Measurements from ENCODE around the gene ARSI. TPM values are rescaled to one million over a fixed set of nuclear protein-coding genes. Genes with fewer than 3 reads are reported as not detected.
A peak's percentile ranks its signal among the peaks of the same experiment; 100 is the strongest.

ARSI gene
- total RNA-seq, 1 donor from 2014 or later: 0.51 TPM

GRCh38 chr5:150247726-150248125 lies 55.0 kb downstream of the ARSI start:
- H3K27ac Mint-ChIP-seq (ENCODE audit: unreplicated experiment): no peak overlapping the region
- H3K4me1 Mint-ChIP-seq: peaks cover 26% of the 10 kb centered on the region
- H3K36me3 Mint-ChIP-seq (ENCODE audit: low read depth): no peaks in the 10 kb centered on the region
- H3K27me3 Mint-ChIP-seq (ENCODE audit: low read depth): peaks cover 21% of the 10 kb centered on the region
- H3K4me3 Mint-ChIP-seq: no peak overlapping the region
- no peak for TF ChIP-seq CTCF (conservative IDR thresholded peaks at IDR 0.05)
- no peak for DNase-seq (ENCODE audit: low read depth, low spot score)
- H3K9me3 Mint-ChIP-seq: no peaks in the 10 kb centered on the region

GRCh38 chr5:150246835-150247234 lies 55.9 kb downstream of the ARSI start:
- H3K4me3 Mint-ChIP-seq: no peak overlapping the region
- H3K4me1 Mint-ChIP-seq: peaks cover 30% of the 10 kb centered on the region
- no peaks in the 10 kb centered on the region for H3K36me3 Mint-ChIP-seq (ENCODE audit: low read depth)
- H3K9me3 Mint-ChIP-seq: no peaks in the 10 kb centered on the region
- no peak for DNase-seq (ENCODE audit: low read depth, low spot score)
- no peak for TF ChIP-seq CTCF (conservative IDR thresholded peaks at IDR 0.05)
- peak overlapping the region; percentile 68 for H3K27ac Mint-ChIP-seq (ENCODE audit: unreplicated experiment)
- H3K27me3 Mint-ChIP-seq (ENCODE audit: low read depth): peaks cover 20% of the 10 kb centered on the region

- no peak for TF ChIP-seq CTCF (conservative IDR thresholded peaks at IDR 0.05)
Observed at GRCh38 chr5:150246429-150246828, 56.3 kb downstream of the ARSI start.

More at GRCh38 chr5:150246429-150246828, 56.3 kb downstream of the ARSI start:
- Mint-ChIP-seq H3K4me1 (peaks cover 32% of the 10 kb centered on the region), H3K36me3 (ENCODE audit: low read depth) (no peaks in the 10 kb centered on the region), H3K27me3 (ENCODE audit: low read depth) (peaks cover 18% of the 10 kb centered on the region), H3K27ac (ENCODE audit: unreplicated experiment) (no peak overlapping the region), H3K9me3 (no peaks in the 10 kb centered on the region), H3K4me3 (no peak overlapping the region)
- DNase-seq (ENCODE audit: low read depth, low spot score): no peak

Other genes starting within 250 kb of the ARSI start
- gene CSF1R, start 216.4 kb downstream of the ARSI start, total RNA-seq: not detected in 2 replicates
- gene PDGFRB, start 147.1 kb downstream of the ARSI start, total RNA-seq: 10.8 and 15.3 TPM in 2 replicates
- gene CDX1, start 136.1 kb downstream of the ARSI start, total RNA-seq: not detected in 2 replicates
- not detected in 2 replicates for gene SLC6A7, start 112.8 kb downstream of the ARSI start, total RNA-seq
- gene CAMK2A, start 13.1 kb downstream of the ARSI start, total RNA-seq: 0.30 and 0.59 TPM in 2 replicates
- gene TCOF1, start 54.8 kb upstream of the ARSI start, total RNA-seq: 91.1 and 96.0 TPM in 2 replicates
- 6.3 and 7.3 TPM in 2 replicates for gene CD74, start 110.0 kb upstream of the ARSI start, total RNA-seq
- 2,170 and 2,213 TPM in 2 replicates for gene RPS14, start 146.8 kb upstream of the ARSI start, total RNA-seq
- 108 and 112 TPM in 2 replicates for gene NDST1, start 205.2 kb upstream of the ARSI start, total RNA-seq